H1 (cell line): Measurements from ENCODE around the gene CPLANE1. TPM values are rescaled to one million over a fixed set of nuclear protein-coding genes. Genes with fewer than 3 reads are reported as not detected.

Experiments used
- BCL11A ChIP-seq, 2 experiments: IDR thresholded peaks; one replicate each; pipeline ENCODE4 v1.6.1; 2011; ENCODE audit warnings: low read depth in 2 of 2, low read length in 2 of 2, mild to moderate bottlenecking in 2 of 2
- POLR2A ChIP-seq, 2 experiments: IDR thresholded peaks; 1 replicate in 1 of 2; 2 replicates in 1 of 2; pipeline ENCODE4 v1.6.1; 2011; ENCODE audit warnings: low read depth in 2 of 2, low read length in 2 of 2, mild to moderate bottlenecking in 2 of 2; ENCODE audit errors: control extremely low read depth in 1 of 2
- POU5F1 ChIP-seq: IDR thresholded peaks from 2 replicates; pipeline ENCODE4 v1.6.1; 2011; ENCODE audit warnings: low read depth, mild to moderate bottlenecking, low read length, moderate library complexity
- polyA plus RNA-seq, 7 experiments: library from polyadenylated mRNA; depleted of rRNA in 3 of 7; stranded (reverse) in 5 of 7; unstranded in 2 of 7; fragments of >200 nt in 5 of 7; fragments of 200-250 nt in 2 of 7; gene quantifications; 1 replicate in 5 of 7; 2 replicates in 1 of 7; 4 replicates in 1 of 7; pipeline versions ENCODE4 v1.2.1 to v1.2.3, GENCODE V29; 2011 to 2013; ENCODE audit warnings: missing spikeins in 2 of 7, mixed read lengths in 2 of 7
- total RNA-seq: library from RNA; stranded (reverse); fragmentation: NEBNext Ultra II Directional; extraction: Animal tissue kit (Norgen Biotek cat#: 25700); gene quantifications from 2 replicates; pipeline ENCODE4 v1.2.1, GENCODE V29; 2021

The CPLANE1 gene
- total and polyA plus RNA-seq, 2 of the 8 experiments (the other 6 are each of a cell fraction or from before 2014, with no cell fraction given): 2.2 to 8.8 TPM

DNA sequence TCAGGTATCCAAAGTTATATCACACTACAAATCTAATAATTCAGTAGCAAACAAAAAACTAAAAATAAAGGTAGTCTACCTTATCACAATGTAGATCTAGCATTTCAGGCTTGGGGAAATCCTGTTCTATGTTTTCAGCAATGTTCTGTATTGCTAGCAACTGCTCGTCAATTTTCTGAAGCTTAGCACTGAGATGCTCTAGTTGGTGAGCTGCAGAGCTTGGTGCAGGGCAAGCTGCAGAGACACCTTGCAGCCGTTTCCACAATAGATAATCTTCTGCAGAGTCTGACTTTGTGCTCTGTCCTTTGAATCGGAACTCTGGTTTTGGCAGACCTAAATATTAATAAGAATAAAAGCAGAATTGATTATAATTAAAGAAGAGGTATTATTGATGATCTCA lies 95.5 kb downstream of the CPLANE1 start (continued):
- TF ChIP-seq POU5F1 (no peak), BCL11A (IDR thresholded peaks at IDR 0.05; ENCODE audit: low read depth in 2 of 2, low read length in 2 of 2) (no peak), POLR2A (IDR thresholded peaks at IDR 0.05; ENCODE audit: control extremely low read depth in 1 of 2, low read depth in 2 of 2, low read length in 2 of 2) (no peak)
